HG03045 (cell line): ENCODE results near the gene NPY1R.

Source experiments
- ATAC-seq: cut with Tn5 transposase; IDR thresholded peaks from one replicate; pipeline ENCODE4 v1.9.1; 2021; ENCODE audit warnings: mild to moderate bottlenecking, moderate library complexity; ENCODE audit not compliant: unreplicated experiment

NPY1R gene

DNA sequence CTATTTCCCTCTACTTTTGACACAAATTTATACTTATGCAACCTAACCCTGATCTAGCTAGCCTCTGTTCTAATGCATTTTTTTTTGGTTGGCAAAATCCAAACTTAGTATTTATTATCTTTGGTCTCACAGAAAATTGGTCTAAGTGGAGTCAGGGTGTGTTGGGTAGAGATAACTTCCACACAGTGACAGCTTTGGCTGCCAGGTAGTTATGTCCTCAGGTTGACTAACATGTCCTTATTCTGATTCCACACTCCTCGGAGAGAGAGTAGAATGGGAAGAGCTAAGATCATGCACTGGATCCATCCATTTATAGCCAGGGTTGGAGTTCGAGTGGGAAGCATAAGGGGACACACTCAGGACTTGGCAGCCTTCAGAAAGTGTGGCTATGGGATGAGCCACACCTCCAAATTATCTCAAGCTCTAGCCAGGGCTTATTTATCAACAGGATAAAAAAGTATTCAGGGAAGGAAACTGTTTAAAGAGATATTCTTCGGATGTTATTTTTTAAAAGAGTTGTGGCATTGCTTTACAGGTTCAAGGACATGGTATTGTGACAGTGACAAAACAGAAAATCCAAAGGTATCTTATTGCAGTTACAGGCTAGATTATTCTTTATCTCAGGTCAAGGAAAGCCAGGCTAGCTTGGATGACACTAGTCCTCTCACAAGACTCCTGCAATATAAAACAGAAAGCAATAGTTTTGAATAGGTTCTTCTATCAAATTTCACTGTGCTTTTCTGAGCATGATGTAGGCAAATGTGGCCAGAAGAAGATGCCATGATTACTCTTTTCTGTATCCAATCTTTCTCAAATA is 51.5 kb downstream of the NPY1R start:
- ATAC-seq = no peak

- ATAC-seq = no peak
Measured at GRCh38 chr4:163279713-163280112, 52.7 kb downstream of the NPY1R start.

DNA sequence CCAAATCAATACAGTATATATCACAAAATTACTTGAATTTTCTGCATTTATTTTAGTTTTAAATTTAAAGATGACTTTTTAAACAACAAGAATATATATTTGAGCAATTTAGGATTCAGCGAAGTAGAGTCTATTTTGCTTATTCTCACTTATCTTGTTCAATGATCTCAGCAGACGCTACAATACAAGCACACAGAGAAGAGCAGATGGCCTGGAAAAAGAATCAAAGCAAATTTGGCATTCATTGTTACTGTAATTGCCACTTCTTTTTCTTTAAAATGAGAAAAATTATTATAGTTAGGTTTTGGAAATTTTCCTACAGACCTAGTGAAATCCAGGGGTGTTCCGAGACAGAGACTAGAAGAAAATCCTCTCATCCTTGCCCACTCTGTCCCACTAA is 57.5 kb downstream of the NPY1R start:
- ATAC-seq = no peak
